Stimulated activated effector memory CD8-positive, alpha-beta T cell treated with anti-CD3 and anti-CD28 coated beads, Interleukin-12 subunit alpha, Interleukin-12 subunit beta, amount 100 ng/mL, for 72 hours (primary cell): ENCODE results near the gene METTL2B.
A peak's percentile ranks its signal among the peaks of the same experiment; 100 is the strongest.
"Not testable (repeated sequence)": the region's sequence is repeated elsewhere in the genome, so short reads cannot be mapped to it uniquely, and the experiment has no call there.

Source experiments
- ATAC-seq: fragments of 150-1000 bp; cut with Tn5 transposase; 2 replicates; pipeline ENCODE4 v1.10.0; 2021
- DNase-seq, 2 donors: peaks; one replicate each; pipeline ENCODE4 v3.0.0; 2021 to 2022; ENCODE audit warnings: low spot score in 2 of 2
- H3K27ac Mint-ChIP-seq: one replicate; pipeline ENCODE4 v1.8.0; 2022; ENCODE audit warnings: mild to moderate bottlenecking, mixed read lengths
- H3K36me3 Mint-ChIP-seq: one replicate; pipeline ENCODE4 v1.8.0; 2022; ENCODE audit warnings: mild to moderate bottlenecking, mixed read lengths
- H3K4me1 Mint-ChIP-seq: one replicate; pipeline ENCODE4 v1.8.0; 2022; ENCODE audit warnings: mixed read lengths
- H3K4me3 Mint-ChIP-seq: one replicate; pipeline ENCODE4 v1.8.0; 2022; ENCODE audit warnings: mild to moderate bottlenecking, mixed read lengths
- H3K9me3 Mint-ChIP-seq: one replicate; pipeline ENCODE4 v1.8.0; 2022; ENCODE audit warnings: mixed read lengths

METTL2B gene

DNA sequence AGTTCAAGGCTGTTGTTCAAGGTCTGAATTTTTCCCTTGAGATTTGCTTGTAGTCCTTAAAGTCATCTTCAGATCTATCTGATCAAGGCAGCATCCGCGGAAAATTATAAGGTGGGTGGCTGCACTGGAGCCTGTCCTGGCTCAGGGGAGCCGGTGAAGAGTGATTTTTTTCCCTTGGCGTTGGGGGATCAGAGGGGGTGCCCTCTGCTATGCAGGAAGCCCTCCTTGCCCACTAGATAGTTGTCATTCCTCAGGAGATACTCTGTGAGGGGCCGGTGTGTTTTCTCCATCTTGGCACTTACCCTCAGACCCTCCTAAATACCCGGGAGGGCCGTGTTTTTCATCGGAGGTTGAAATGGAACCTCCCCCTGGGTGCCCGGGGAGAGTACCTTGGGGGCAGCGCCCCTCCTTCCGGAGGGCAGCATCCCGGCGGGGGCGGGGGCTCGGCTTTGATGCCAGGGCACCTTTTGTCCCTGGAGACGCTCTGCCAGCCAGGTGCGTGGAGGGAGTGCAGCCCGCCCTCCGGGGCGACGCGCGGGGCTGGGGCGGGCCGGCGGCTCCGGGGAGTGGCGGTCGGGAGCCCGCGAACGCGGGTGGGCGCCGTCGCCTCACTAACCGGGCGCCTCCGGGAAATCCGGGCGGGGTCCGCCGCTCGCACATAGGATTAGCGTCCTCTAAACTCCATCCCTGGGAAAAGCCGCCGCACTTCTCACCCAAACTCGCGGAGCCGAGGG, 53.7 kb downstream of the METTL2B start:
- peak overlapping the region; percentile 85 for H3K27ac Mint-ChIP-seq
- peak overlapping the region; percentile 74 for H3K4me3 Mint-ChIP-seq
- ATAC-seq (peak; percentile 42), DNase-seq (peak; percentile 14 to 74)
- H3K36me3 Mint-ChIP-seq, result peaks cover 36% of the 10 kb centered on the region
- H3K4me1 Mint-ChIP-seq, result peaks cover 36% of the 10 kb centered on the region
- not testable (repeated sequence) for H3K9me3 Mint-ChIP-seq

DNA sequence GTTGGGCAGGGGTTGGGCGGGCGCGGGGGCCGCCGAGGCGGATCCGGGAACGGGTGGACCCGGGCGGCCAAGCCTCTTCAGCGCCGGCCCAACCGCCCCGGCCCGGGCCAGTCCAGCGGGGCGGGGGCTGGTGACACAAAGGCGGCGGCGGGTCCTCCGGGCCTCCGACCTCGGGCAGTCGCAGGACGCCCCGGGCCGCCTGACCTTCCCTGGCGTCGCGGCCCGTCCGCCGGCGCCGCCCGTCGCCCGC, 54.2 kb downstream of the METTL2B start:
- Mint-ChIP-seq H3K36me3 (peaks cover 41% of the 10 kb centered on the region), H3K9me3 (no peaks in the 10 kb centered on the region), H3K27ac (no peak overlapping the region), H3K4me1 (peaks cover 36% of the 10 kb centered on the region), H3K4me3 (peak overlapping the region; percentile 74)
- no peak for DNase-seq
- ATAC-seq, result no peak

GRCh38 chr7:128531105-128531954, 54.8 kb downstream of the METTL2B start:
- DNase-seq, result peak; percentile 69 to 90
- H3K4me1 Mint-ChIP-seq, result peaks cover 36% of the 10 kb centered on the region
- not testable (repeated sequence) for H3K9me3 Mint-ChIP-seq
- H3K36me3 Mint-ChIP-seq, result peaks cover 46% of the 10 kb centered on the region
- peak; percentile 85 for ATAC-seq
- peak overlapping the region; percentile 74 for H3K4me3 Mint-ChIP-seq
- peak overlapping the region; percentile 92 for H3K27ac Mint-ChIP-seq

DNA sequence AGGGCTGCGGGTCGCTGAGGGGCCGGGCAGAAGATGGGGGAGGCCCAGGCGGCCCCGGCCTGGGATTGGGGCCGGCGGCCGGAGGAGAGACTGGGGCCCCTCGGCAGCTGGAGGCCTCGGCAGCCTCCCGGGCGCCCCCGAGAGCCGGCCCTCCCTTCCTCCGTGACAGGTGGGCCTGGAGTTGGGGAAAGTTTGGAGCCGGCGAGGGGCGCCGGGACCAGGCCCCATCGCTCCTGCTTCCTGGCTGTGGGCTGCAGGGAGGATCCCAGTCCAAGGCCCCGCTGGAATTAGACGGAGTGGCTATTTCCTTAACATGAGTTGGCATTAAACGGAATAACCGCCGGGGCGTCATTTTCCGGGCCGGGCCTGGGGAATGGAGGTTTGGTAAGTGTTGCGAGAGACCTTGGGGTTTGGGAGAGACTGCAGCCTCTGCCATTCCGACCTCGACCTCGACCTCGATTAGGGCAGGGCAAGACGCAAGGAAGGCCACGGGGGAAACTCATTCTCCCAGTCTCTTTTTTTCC, 55.5 kb downstream of the METTL2B start:
- H3K4me3 Mint-ChIP-seq, result peak overlapping the region; percentile 74
- DNase-seq (peak in 1 of 2 donors; percentile 67), ATAC-seq (peak; percentile 27)
- H3K27ac Mint-ChIP-seq, result peak overlapping the region; percentile 92
- peaks cover 53% of the 10 kb centered on the region for H3K36me3 Mint-ChIP-seq
- H3K4me1 Mint-ChIP-seq, result peaks cover 36% of the 10 kb centered on the region
- H3K9me3 Mint-ChIP-seq, result not testable (repeated sequence)

DNA sequence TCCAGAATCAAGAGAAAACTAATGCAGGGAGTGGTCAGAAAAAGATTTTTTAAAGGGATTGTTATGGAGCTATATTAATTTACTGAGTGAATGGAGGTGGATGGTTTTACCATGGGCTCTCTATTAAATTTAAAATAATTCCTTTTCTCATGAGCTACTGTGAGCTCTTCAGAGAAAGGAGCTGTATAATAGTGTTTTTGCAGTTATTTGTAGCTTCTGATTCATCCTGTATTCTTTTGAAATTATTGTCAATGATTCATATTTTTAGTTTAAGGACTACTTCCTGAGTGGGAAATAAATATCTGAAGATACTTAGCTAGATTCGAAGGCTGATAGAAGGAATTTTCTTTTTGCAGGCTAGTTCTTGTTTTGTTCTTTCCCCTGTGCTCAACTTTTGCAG, 56.4 kb downstream of the METTL2B start:
- peaks cover 62% of the 10 kb centered on the region for H3K36me3 Mint-ChIP-seq
- H3K4me1 Mint-ChIP-seq, result peaks cover 36% of the 10 kb centered on the region

GRCh38 chr7:128537410-128537809, 60.9 kb downstream of the METTL2B start:
- not testable (repeated sequence) for H3K9me3 Mint-ChIP-seq, H3K27ac Mint-ChIP-seq, H3K4me3 Mint-ChIP-seq, DNase-seq
- ATAC-seq, result peak; percentile 53
- Mint-ChIP-seq H3K36me3 (peaks cover 97% of the 10 kb centered on the region), H3K4me1 (peaks cover 26% of the 10 kb centered on the region)

More for the DNA sequence above, 56.4 kb downstream of the METTL2B start:
- not testable (repeated sequence) for ATAC-seq, H3K9me3 Mint-ChIP-seq, DNase-seq
- H3K4me3 Mint-ChIP-seq, result peak overlapping the region; percentile 74
- peak overlapping the region; percentile 92 for H3K27ac Mint-ChIP-seq

GRCh38 chr7:128542530-128542929, 66.0 kb downstream of the METTL2B start:
- not testable (repeated sequence) for ATAC-seq, H3K27ac Mint-ChIP-seq, H3K4me3 Mint-ChIP-seq, H3K9me3 Mint-ChIP-seq, DNase-seq, H3K4me1 Mint-ChIP-seq
- peaks cover 100% of the 10 kb centered on the region for H3K36me3 Mint-ChIP-seq

DNA sequence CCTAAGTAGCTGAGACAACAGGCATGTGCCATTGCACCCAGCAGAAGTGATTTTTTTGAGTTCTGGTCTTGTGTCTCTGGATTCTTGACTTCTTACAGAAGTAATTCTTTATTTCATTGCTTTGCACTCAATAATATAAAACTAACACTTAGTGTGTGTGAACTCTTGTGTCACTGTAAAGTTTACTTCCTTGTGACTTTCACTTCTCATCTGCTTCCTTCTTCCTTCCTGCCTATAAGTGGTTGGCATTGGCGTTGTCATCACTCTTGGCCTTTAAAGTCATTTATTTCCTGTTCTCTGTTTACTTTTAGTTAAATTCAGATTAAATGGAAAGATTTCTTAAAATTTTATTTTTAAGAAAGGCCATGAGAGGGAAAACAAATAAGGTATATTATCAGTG, 66.8 kb downstream of the METTL2B start:
- not testable (repeated sequence) for H3K27ac Mint-ChIP-seq, ATAC-seq, H3K9me3 Mint-ChIP-seq, H3K4me1 Mint-ChIP-seq, DNase-seq, H3K4me3 Mint-ChIP-seq
- peaks cover 100% of the 10 kb centered on the region for H3K36me3 Mint-ChIP-seq

DNA sequence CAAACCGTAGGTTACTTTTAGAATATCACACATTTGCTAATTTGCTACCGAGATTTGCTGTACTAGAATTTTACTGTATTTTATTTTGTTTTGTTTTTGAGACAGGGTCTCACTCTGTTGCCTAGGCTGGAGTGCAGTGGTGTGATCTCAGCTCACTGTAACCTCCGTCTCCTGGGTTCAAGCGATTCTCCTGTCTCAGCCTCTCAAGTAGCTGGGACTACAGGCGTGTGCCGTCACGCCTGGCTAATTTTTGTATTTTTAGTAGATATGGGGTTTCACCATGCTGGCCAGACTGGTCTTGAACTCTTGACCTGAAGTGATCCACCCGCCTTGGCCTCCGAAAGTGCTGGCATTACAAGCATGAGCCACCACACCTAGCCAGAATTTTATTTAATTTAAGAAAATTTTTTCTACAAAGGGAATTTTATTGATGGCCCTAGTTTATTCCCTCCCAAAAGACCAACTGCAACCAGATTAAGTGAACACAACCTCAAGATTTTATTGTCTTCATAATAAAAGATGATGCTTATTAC, 69.8 kb downstream of the METTL2B start:
- not testable (repeated sequence) for H3K9me3 Mint-ChIP-seq, DNase-seq, H3K4me1 Mint-ChIP-seq, ATAC-seq, H3K4me3 Mint-ChIP-seq, H3K27ac Mint-ChIP-seq
- peaks cover 90% of the 10 kb centered on the region for H3K36me3 Mint-ChIP-seq

DNA sequence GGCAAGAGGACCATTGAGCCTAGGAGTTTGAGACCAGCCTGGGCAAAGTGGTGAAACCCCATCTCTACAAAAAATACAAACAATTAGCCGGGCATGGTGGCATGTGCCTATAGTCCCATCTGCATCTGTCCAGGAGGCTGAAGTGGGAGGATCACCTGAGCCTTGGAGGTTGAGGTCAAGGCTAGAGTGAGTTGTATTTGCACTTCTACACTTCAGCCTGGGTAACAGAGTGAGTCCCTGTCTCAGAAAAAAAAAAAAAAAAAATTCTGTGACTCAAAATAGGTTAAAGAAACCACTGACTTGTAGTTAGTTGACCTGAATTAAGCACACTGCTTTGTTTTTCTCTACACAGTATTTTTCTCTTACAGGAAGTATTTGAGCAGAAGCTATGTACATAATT, 74.4 kb downstream of the METTL2B start:
- DNase-seq, result no peak
- Mint-ChIP-seq H3K27ac (no peak overlapping the region), H3K4me1 (peaks cover 6% of the 10 kb centered on the region), H3K4me3 (no peak overlapping the region), H3K9me3 (no peaks in the 10 kb centered on the region), H3K36me3 (peaks cover 71% of the 10 kb centered on the region)
- peak; percentile 81 for ATAC-seq

GRCh38 chr7:128554394-128554793, 77.8 kb downstream of the METTL2B start:
- not testable (repeated sequence) for DNase-seq, H3K27ac Mint-ChIP-seq, ATAC-seq, H3K9me3 Mint-ChIP-seq, H3K4me1 Mint-ChIP-seq, H3K4me3 Mint-ChIP-seq
- H3K36me3 Mint-ChIP-seq, result peaks cover 59% of the 10 kb centered on the region
